C4-2B (cell line): ENCODE results near the gene NCKAP5.

ENCODE experiments used
- H3K27ac ChIP-seq: fragments of 450-650 bp; 2 replicates; pipeline ENCODE4 v1.5.1; 2017
- ZFX ChIP-seq: fragments of 450-650 bp; IDR thresholded peaks from 2 replicates; pipeline ENCODE4 v1.6.1; 2017
- TF ChIP-seq, protein P1 (sequence below): fragments of 450-650 bp; conservative IDR thresholded peaks from 2 replicates; pipeline ENCODE4 v1.5.1; 2017; ENCODE audit warnings: mild to moderate bottlenecking

The NCKAP5 gene

DNA sequence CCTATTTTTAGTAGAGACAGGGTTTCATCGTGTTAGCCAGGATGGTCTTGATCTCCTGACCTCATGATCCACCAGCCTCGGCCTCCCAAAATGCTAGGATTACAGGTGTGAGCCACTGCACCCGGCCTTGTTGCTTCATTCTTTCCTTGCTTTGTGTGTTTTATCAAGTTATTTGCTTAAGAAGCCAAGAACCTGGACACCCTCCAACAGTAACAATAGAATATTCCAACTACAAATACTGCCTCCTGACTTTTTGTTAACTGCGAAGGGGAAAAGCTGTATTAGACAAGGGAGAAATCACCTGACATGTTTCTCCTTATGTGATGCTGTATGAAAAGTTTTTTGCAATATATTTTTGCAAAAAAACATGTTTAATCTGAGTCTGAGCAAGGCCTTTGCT lies 297.2 kb downstream of the NCKAP5 start:
- TF ChIP-seq ZFX = no peak
- TF ChIP-seq, protein P1, sequence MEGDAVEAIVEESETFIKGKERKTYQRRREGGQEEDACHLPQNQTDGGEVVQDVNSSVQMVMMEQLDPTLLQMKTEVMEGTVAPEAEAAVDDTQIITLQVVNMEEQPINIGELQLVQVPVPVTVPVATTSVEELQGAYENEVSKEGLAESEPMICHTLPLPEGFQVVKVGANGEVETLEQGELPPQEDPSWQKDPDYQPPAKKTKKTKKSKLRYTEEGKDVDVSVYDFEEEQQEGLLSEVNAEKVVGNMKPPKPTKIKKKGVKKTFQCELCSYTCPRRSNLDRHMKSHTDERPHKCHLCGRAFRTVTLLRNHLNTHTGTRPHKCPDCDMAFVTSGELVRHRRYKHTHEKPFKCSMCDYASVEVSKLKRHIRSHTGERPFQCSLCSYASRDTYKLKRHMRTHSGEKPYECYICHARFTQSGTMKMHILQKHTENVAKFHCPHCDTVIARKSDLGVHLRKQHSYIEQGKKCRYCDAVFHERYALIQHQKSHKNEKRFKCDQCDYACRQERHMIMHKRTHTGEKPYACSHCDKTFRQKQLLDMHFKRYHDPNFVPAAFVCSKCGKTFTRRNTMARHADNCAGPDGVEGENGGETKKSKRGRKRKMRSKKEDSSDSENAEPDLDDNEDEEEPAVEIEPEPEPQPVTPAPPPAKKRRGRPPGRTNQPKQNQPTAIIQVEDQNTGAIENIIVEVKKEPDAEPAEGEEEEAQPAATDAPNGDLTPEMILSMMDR = no peak
- no peak overlapping the region for H3K27ac ChIP-seq

DNA sequence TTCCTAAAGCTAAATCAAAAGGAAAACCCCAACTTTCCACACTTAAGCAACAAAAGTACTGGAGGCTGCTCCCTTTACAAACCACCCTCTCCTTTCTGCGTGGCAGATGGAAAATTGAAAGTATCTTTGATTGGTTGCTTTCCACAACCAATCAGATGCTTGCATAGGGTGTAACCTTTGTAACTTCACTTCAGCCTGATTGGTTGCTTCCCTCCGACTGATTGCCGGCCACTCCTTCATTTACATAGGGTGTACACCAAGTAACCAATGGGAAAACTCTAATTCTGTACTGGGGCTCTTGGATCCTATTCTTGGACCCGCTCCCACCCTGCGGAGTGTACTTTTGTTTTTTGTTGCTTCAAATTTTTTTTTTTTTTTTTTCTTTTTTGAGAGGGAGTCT lies 297.7 kb downstream of the NCKAP5 start:
- no peak overlapping the region for H3K27ac ChIP-seq
- TF ChIP-seq ZFX = no peak
- TF ChIP-seq, protein P1 = no peak

DNA sequence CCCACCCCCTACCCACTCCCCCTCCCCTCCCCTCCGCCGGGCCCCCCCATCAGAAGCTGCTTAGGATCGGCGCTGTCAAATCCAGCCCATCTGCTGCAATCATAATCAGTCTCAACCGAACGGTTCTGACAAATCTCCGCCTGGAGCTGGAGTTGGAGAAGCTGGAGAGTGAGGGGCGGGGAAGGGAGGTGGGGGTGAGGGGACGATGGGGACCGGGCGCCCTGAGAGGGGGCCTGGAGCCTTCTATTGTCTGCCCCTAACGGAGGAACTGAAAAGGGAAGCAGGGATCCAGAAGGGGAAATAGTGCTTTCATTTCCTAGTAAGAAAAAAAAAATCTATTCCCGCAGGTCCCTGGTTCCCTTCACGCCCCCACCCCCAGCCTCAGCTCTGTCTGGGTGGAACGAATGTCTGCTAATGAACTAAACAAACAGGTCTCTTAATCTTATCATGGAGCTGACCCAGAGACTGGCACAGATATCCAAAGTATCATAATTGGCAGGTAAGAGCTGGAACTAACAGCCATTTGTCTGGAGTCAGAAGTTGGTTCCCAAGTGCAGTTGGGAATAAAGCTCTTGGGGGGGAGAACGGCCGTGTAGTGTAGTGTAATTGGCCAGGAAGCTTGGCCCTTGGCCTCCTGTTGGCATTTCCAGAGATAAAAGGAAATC lies 301.2 kb downstream of the NCKAP5 start:
- no peak for TF ChIP-seq ZFX
- TF ChIP-seq, protein P1 = no peak

DNA sequence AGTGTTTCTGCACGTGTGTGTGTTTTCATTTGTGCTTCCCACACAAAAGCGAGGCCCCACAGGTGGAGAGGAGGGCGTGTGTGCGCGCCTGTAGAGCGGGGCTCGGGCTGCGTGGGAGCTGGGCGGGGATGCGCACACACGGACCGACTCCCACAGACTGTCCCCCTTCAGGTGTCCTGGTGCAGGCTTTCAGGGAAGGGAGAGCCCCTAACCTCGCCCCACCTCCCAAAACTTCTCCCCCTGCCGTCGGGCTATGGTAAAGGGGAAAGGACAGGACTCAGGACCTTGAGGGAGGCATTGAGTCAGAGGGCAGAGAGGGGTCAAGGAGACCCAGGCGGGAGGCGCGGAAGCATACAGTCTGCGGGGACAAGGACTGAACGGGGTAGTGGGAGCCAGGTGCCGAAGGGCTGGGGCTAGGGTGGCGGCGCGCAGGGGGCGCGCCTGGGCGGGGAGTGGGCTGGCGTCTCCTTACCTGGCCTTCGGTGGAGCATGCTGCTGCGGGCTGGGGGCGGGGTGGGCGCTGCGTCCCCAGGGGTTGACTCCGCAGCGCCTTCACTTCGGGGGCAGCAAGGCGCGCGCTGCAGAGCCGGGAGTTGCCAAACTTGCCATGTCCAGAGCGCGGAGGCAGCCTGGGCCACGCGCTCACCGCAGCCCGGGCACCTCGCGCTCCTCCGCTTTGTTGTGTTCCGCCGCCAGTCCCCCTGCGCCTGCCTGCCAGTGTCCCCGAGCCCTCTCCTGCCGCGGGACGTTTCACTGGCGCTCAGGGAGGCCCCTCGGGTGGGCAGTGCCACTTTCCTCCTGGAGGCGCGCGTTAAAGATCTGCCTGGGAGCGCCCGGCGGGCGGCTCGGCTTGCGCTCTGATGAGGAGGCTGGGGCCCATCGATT lies 302.0 kb downstream of the NCKAP5 start:
- TF ChIP-seq, protein P1 = no peak
- TF ChIP-seq ZFX = no peak
- H3K27ac ChIP-seq = no peak overlapping the region

More for the DNA sequence above, 301.2 kb downstream of the NCKAP5 start:
- H3K27ac ChIP-seq = no peak overlapping the region

DNA sequence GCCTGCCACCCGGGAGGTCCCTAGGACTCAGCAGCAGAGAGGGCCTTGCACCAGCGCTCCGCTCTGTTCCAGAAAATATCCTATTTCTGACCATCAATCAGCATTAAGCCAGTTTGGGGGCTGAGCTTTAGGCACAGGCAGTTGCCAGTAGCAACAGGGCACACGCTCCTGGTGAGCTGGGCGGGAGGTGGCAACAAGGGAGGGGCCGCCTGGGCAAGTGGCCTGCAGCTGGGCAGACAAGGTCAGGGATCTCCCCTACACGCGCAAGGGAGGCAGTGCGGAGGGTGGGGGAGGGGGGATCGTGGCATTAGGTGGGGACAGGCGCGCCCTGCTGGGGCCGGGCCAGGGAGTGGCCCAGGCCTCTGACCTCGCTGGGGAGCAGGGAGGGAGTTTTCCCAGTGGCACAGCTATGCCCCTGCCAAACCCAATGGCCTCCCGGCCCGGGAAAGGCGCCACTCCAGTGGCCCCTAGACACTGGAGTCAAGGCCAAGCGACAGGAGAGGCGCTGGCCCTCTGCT lies 302.8 kb downstream of the NCKAP5 start:
- H3K27ac ChIP-seq = no peak overlapping the region
- no peak for TF ChIP-seq ZFX
- TF ChIP-seq, protein P1 = no peak

DNA sequence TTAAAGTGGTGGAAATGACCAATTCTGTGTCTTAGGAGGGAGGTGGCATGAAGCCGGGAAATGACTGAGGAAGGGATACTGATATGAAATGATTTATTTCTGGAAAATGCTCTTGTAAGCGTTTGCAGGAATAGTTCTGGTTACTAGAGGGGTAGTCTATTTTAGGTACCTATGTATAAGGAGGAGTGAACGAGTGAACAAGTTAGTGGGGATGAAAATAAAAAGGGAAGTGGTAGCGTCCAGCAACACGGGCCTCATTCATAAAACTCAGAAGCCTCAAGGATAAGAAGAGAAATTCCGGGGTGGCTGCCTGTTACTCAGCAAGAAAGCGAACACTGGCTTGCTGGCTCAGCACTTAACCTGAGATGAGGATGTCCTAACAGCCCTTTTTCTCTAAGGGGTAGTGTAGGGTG lies 303.3 kb downstream of the NCKAP5 start:
- TF ChIP-seq, protein P1 = no peak
- TF ChIP-seq ZFX = no peak
- no peak overlapping the region for H3K27ac ChIP-seq

DNA sequence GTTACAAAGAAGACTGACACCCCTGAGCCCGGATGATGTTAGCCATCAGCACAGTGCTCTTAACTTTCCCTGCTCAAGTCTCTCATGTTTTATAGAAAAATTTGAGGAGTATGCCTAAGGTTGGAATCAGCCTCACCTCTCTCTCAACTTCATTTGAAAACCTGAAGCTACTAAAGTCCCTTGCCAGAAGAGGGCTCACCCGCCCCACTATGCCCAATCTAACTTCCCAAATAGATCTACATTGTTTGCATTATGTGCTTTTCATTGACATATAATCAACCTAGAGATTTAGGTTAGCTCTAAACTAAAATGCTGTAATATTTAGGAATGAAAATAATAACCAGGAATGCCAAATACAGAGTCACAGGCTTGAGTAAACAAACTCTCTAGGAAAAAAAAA lies 305.4 kb downstream of the NCKAP5 start:
- H3K27ac ChIP-seq = no peak overlapping the region
- TF ChIP-seq, protein P1 = peak; percentile 48
- no peak for TF ChIP-seq ZFX
